Head of caudate nucleus (tissue), 42 donors: Measurements from ENCODE around the gene KCNQ1.

Experiments used
- DNase-seq, 42 donors: peaks; one replicate each; pipeline versions ENCODE4 v3.0.0 to v3.0.0-alpha.2; 2020 to 2021; ENCODE audit warnings: mixed read lengths in 7 of 42
- intact Hi-C: fragments of 100-400 bp; cut with DNase I; formaldehyde crosslinking; loops from one replicate; pipeline ENCODE4 v1.15.0; 2022

Gene KCNQ1

DNA sequence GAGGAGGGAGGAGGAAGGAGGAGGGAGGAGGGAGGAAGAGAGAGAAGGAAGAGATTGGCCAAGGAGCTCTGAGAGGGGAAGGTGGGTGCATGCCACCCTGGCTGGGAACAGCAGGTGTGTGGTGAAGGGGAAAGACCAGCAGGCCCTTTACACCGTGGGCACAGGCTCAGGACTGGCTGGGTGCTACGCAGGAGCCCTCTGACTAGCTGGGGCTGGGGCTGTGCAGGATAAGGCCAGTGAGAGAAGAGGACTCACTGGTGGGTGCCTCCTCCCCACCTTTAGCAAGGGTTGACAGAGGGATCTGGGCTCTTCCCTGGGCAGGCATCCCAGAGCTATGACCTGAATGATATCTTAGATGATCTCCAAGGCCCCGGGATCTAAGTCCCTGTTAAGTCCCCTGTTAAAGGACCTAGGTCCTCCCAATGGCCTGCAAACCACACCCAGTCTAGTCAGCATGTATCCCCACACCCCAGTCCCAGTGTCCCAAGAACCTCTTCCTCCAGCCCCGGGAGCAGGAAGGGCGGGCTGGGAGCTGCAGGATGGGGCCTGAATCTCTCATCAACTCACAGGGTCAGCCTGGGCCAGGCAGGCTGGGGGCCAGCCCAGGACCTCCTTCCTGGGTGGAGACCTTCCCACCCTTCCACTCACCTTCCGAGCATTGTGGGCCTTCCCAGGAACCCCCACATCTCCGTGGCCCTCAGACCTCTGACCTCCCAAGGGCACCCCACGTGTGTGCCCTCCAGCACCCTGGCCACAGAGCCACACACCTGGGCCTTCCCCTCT lies 385.4 kb downstream of the KCNQ1 start:
- intact Hi-C loops: no loop called here
- no peak for DNase-seq

DNA sequence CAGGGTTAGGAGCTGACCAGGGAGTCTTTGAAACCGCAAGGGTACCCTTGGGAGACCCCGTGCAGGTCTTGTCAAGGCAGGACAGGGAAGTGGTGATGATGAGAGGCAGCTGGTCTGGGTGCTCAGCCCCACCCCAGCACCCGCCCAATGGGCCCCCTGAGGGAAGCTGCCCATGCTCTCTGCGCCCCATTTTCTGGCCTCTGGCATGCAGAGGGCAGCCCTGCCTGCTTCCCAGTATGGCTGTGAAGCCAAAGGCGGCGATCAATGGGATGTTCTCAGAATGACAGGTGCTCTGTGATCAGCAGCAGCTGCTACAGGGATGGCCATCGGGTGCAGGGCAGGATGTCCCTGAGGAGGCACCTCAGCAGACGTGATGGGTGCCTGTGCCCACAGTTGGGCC lies 386.1 kb downstream of the KCNQ1 start:
- intact Hi-C loops: no loop called here
- no peak for DNase-seq

DNA sequence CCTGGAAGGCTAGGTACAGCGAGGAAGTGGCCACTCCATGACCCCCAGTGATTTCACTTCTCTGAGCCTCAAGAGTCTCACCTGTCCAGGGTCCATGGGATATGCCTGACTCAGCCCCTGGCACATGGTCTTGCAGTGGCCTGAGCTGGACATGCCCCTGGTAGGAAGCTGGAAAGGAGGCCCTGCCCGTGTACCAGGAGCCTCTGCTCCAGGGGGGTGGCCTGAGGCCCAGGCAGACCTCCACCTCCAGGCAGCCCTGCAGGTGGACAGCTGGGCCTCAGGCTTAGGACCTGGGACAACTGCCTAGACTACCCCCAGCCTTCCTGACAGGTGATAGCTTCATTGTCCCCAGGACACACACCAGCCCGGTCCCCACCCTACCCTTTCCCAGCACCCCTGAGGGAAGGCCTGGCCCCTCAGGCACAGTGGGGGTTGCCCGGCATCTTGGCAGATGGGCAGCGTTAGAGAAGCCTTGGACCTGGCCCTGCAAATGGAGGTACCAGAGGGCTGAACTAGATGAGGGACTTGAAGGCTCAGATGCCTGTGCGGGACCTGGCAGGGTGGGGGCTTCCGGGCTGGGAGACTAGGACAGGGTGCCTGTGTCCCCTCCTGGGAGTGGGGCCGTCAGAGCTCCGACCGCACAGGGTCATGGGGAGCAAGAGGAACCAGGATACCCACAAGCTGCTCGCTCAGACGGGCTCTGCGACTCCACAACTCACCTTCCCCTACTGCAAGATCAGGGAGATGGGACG lies 387.1 kb downstream of the KCNQ1 start:
- no peak for DNase-seq
- intact Hi-C loops: no loop called here

DNA sequence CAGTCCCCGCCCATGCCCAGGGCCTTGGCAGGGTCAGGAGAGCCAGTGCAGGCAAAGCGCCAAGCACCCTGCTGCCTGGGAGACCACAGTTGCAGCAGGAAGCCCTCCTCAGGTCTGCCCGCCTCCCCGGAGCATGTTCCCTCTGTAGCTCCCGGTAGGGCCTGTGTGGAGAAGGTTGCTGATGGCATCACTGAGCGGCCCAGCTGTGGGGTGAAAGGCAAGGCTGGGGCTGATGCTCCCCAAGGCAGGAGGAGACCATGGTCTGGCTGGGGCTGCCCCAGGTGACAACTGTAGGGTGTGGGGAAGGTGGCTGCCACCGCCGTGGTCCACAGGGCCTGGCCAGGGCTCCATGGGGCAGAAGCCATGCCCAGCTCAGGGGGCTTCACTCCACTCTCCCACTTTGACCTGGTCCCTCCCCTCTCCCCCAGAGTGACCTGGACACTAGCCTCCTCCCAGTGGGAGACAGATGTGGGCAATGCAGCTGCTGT lies 387.8 kb downstream of the KCNQ1 start:
- intact Hi-C loops: no loop called here
- no peak for DNase-seq

DNA sequence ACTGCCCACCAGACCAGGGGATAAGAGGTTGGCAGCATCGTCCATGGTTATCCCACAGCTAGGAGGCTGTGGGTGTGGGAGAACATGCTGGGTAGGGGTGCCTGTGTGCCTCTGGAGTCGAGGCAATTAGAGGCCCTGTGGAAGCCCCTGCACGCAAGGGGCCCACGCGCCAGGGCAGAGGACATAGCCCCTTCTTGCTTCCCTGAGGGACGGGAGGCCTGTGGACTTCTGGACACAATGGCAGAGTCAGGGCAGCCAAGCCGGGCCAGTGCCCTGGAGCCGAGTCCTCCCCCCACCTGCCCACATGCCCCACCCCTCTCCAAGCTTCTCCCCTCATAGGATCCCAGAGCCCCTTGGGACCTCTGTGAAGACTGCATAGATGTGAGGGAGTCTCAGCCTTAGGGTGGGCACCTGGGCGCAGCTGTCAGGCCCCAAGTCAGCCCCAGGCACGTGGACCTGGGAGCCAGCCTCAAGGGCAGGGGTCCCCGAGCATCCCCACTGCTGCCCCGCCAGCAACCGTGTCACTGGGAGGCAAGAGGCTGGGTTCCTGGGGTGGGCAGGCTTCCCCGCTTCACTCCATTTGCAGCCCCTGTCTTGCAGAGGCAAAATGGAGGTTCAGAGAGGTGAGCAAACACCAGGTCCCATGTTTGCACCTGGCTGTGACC lies 388.4 kb downstream of the KCNQ1 start:
- no peak for DNase-seq
- intact Hi-C loops: no loop called here

DNA sequence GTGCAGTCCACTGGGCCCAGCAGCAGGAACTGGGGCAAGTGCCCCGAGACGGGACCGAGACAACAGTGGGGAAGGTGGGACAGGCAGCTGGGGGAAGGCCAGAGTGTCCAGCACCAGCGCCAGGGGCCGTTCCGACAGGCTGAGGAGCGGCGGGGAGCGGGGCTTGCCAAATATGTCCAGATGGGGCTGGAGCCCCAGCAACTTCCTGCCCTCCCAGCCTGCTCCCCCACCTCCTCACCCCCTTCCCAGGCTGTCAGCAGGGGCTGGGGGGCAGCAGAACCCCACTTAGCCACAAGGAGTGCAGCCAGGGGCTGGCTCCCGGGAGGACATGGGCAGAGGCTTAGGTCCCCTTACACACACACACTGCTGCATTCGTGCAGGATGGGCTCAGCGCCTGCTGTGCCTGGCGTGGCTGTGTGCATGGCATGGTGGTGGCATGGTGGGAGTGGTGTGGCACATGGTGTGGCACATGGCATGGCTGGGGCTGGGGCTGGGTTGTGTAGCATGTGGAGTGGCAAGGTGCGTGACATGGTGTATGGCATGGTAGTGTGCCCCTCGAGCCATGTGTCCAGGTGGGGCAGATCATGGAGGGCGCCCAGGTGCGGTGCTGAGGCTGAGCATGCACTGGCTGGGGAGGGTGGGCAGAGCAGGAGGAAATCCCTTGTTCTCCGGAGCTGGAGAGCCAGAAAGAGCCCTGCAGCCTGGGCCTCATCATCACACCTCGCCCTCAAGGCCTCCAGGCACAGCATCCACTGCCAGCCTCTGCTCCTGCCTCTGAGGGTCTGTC lies 389.1 kb downstream of the KCNQ1 start:
- intact Hi-C loops: no loop called here
- DNase-seq: no peak

DNA sequence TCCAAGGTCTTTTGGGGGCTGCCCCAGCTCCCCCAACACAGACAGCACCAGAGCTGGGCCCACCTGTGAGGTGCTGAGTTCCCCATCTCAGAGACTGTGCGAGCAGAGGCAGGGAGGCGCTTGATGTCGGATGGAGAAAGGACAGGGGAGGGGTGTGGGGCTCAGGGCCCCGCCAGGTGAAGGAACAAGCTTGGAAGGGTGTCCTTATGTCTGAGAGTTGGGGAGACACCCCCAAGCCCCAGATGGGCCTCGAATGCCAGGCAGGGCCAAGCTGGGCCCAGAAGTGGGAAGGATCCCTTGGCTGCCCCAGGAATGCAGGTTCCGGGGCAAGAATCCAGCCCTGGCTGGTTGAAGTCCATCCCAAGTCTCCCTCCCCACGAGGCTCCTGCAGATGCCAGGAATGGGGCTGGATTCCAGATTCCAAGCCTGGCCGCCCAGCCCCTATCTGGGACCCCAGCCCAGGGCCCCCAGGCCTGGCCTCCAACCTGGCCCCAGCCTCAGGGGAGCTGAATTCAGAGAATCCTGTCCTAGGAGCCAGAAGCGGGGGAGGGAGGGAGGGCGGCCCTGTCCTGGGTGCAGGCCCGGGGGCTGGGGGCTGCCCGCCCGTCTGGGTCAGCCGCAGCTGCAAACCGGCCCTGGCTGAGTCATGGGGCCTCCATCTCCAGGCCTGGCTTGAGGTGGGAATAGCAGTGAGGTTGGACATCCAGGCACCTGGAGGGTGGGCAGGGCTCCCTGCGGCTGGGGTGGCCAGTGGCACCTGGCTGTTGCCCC lies 389.9 kb downstream of the KCNQ1 start:
- no peak for DNase-seq
- intact Hi-C loops: no loop called here

DNA sequence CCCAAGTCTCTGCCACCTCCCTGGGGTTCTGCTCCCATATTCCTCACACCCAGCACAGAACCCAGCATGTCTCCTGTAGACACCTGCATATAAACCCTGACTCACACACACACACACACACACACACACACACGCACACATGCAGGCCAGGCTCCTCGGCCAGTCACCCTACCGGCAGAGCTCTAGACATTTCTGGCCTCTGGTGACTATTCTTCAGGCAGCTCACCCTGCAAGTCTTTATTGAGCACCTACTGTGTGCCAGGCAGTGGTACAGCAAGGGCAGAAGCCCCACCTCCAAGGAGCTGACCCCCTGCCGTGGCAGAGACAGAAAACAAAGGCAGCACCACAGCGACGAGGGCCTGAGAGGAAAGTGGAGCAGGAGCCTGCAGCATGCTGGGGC lies 390.5 kb downstream of the KCNQ1 start:
- intact Hi-C loops: no loop called here
- no peak for DNase-seq

DNA sequence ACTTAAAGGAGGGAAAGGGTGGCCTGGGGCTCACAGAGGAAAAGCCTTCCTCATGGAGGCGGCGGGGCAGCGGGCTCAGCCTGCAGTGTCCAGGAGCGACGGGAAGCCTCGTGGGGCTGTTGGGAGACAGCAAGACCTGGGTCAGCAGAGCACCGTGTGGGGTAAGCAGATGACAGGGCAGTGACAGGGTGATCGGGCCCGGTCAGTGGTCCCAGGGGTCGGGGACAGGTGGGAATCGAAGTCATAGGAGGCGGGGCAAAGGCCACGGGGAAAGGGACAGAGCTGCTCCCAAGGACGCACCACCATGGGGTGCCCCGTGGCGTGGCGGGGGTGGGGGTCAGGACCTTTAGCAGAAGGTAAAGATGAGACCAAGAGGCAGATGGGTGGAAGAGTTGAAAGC lies 390.9 kb downstream of the KCNQ1 start:
- no peak for DNase-seq
- intact Hi-C loops: no loop called here

DNA sequence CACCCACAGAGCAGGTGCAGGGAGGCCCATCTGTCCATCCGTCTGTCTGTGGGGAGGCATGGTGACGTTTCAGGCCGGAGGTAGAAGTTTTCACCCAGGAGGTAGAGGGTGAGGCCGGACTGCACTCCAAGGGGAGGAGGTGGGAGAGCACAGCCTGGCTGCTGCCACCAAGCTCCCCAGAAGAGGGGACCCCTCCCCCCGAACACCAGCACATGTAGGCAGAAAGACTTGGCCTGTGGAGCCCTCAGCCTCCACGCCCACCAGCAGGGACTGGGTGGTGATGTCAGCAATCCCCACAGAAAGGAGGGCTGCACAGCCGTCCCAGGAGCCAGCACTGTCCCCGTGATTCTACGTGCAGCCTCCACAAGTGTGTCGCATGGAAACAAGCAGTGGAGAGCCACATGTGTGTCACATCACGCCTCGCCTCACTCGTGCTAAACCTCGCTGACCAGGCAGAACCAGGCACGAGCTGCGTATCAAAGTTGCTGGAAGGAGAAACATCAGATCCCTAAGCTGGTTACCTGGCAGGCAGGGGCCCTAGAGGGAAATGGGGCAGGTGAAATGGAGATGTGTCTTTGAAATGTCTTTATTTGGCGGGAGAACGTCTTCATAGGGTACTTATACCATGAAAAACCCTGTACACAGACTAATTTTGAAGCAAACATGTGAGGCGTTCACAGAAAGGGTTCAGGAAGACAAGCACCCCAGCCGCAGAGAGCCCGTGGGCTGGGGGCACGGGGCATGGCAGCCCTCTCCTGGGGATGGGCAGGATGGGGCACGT lies 391.7 kb downstream of the KCNQ1 start:
- no peak for DNase-seq
- intact Hi-C loops: no loop called here

DNA sequence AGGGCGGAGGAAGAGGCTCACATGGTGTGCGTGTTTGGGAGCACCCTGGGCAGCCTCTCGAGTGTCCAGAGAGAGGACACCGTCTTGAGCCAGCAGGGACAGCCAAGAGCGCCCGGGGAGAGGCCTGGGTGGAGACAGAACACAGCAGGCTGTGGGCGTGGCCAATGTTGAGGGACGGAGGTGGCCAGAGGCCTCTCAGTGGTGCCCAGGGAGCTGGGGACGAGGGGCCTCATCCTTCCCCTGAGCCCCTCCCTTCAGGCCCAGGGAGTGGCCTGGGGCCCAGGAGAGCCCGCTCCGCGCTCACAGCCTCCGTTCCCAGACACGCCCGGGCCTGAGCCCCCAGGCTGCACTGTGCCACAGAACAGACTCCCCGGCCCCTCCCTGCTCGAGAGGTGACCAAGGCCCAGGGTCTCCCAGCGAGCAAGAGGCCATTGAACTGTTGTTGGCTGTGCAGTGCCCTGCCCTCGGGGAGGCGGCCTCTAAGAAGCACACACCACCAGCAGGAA lies 392.3 kb downstream of the KCNQ1 start:
- DNase-seq: peak in 1 of 42 donors; percentile 23
- intact Hi-C loops: no loop called here

DNA sequence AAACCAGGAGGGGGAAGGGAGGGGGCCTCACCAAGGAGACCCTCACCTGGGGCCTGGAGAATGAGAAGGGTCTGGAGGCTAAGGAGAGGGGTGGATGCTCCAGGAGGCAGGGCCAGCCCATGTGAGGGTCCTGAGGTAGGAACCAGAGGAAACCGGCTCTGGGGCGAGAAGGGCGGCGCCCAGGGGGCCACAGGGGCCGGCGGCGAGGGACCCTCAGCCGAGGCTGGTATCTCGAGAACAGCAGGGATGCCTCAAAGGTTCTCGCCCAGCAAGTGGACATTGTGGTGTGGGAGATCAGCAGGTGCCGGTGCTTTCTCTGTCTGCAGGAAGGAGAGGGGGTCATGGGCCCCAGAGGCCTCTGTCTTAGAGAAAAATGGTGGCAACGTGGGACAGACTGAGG lies 392.8 kb downstream of the KCNQ1 start:
- intact Hi-C loops: no loop called here
- DNase-seq: no peak

DNA sequence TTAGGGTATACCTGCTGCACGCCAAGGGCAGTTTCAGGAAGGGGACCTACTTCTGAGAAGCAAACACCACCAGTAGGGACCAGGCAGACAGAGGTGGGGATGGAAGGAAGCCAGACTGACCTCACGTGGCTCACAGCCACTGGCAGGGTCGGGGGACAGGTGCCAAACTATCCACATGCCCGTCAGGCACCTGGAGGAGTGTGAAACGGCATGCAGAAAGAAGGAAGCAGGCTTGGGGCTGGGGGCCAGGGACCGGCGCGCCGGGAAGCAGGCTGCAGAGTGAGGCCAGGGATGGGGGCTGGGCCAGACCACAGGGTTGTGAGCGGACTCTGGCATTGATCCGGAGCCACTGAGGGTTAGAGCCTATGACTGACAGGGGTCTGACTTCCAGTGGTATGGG lies 393.3 kb downstream of the KCNQ1 start:
- DNase-seq: no peak
- intact Hi-C loops: no loop called here

DNA sequence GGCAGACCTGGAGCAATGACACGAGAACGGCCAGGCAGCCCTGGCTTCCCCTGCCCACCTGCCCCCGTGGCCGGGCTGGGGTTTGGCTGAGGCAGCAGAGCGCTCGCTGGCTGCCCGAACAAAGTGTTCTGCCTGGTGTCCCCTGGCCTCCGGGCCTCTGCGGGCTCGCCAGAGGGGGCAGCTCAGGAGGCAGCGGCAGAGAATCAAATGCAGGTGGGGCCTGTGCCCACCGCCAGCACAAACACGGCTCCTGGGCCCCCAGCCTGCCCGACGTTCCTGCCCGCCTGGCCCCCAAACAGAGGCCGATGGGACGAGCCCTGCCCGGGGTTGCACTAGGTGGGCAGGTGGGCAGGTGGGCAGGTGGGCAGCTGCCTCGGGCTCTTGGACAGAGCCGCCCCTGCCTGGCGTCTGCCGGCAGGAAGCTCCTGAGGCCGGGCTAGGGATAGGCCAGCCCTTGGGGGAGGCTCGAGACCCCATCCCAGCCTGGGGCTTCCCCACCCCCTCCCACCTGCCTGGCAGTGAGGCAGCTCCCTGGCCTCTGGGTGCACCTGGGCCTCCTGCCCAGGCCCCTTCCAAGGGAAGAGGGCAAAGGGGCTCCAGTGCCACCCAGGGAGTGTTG lies 394.0 kb downstream of the KCNQ1 start:
- intact Hi-C loops: no loop called here
- no peak for DNase-seq

DNA sequence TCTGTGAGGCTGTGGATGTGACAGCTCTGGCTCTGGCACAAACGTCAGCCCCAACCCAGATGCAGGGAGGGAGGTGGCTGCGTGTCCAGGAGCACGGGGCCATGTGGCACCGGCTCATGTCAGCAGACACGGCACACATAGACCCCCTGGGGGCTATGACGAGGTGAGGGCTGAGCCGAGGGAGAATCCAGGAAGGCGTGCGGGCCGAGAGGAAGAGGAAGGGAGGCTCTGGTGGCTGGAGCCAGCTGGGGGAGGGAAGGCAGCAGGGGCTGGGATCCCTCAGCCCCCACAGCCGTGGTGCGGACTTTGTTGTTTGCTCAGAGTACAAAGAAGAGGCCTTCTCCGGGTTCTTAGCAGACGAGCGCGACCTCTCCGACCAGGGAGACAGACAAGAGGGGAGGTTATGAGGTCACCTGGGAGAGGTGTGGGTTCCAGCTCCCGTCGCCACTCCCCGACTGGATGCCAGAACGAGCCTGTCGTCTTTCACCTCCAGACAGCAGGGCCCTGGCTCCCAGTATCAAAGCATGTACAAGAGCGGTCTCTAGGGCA lies 394.7 kb downstream of the KCNQ1 start:
- intact Hi-C loops: no loop called here
- DNase-seq: no peak

DNA sequence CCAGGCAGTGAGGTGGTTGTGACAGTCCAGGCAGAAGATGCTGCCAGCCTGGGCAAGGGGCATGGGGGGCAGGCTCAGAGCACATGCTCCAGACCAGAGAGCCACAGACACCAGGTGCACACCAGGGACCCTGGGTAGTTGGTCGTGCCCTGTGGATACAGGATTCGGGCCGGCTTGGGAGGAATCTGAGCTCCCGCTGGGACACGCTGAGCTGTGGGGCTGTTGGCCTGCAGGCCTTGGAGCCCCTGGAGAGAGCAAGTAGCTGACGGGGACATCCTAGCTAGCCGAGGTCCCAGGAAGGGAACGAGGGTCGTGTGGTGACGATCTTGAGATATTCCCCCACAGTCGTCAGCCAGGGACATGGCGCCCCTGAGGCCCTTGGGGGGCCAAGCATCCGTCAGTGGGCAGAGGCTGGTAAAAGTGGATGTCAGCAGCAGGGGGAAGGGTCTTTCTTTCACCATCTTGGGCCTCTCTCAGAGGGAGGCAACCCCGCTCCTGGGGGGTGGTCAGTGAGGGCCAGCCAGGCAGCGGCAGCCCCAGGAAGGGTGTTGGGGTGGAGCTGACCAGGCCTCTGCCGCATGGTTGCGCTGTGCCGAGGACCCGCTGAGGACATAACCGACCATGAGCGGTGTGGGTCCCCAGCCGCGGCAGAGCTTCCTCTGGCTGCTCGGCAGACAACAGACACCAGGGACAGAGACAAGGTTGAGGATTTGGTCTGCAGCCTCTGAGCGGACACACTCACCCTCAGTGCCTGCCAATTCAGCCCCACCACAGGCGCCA lies 396.8 kb downstream of the KCNQ1 start:
- DNase-seq: no peak
- intact Hi-C loops: no loop called here
